Breast epithelium (tissue), 3 donors: ENCODE data around the gene ATF3.

Source experiments
- CTCF ChIP-seq, 3 donors: fragments of 450-650 bp; IDR thresholded peaks; one replicate each; pipeline ENCODE4 v1.5.1; 2016 to 2017; ENCODE audit warnings: antibody characterized with exemption in 3 of 3, mild to moderate bottlenecking in 3 of 3, moderate library complexity in 3 of 3
- POLR2A ChIP-seq: fragments of 450-650 bp; IDR thresholded peaks from one replicate; pipeline ENCODE4 v1.6.1; 2016; ENCODE audit warnings: antibody characterized with exemption, mild to moderate bottlenecking, moderate library complexity

- TF ChIP-seq CTCF (IDR thresholded peaks at IDR 0.05) (no peak), POLR2A (no peak)
Measured at GRCh38 chr1:212666116-212666775, 57.7 kb downstream of the ATF3 start.
